B cell (primary cell): ENCODE data around the gene DIP2A. TPM values are rescaled to one million over a fixed set of nuclear protein-coding genes. Genes with fewer than 3 reads are reported as not detected.

ENCODE experiments used
- polyA plus RNA-seq: library from polyadenylated mRNA; depleted of rRNA; stranded (reverse); fragments of >200 nt; gene quantifications from 2 replicates; pipeline ENCODE4 v1.2.3, GENCODE V29; 2012
- small RNA-seq: library from RNA; depleted of rRNA; stranded (forward); fragments of <200 nt; gene quantifications from one replicate; pipeline ENCODE3, GENCODE V24; 2012; ENCODE audit warnings: low replicate concordance, low read depth; ENCODE audit not compliant: insufficient read length
- total RNA-seq, 2 donors: library from RNA; stranded (reverse); fragments of 120-200 nt in 1 of 2; gene quantifications; 1 replicate in 1 of 2; 2 replicates in 1 of 2; pipeline versions ENCODE4 v1.2.3 to v1.2.4, GENCODE V29; 2013 to 2022

Gene DIP2A
- total and polyA plus RNA-seq, 2 donors (not counting 1 experiment from before 2014, with no cell fraction given), result 40.4 to 59.0 TPM

Small RNAs within 50 kb of the gene (small RNA-seq; reads per million reads assigned to genes)
- gene RNU6-396P, result not detected

Other genes with a start within 250 kb of the DIP2A start
- gene LSS, start 230.1 kb upstream of the DIP2A start, total RNA-seq, result 58.1 and 68.0 TPM in 2 replicates
- gene LSS, start 230.1 kb upstream of the DIP2A start, polyA plus RNA-seq, result 28.8 and 30.2 TPM in 2 replicates
- gene MCM3AP, start 173.3 kb upstream of the DIP2A start, total RNA-seq, result 180 and 194 TPM in 2 replicates
- 61.7 and 88.2 TPM in 2 replicates for gene MCM3AP, start 173.3 kb upstream of the DIP2A start, polyA plus RNA-seq
- gene YBEY, start 172.5 kb upstream of the DIP2A start, total RNA-seq, result 15.0 and 18.1 TPM in 2 replicates
- 16.5 and 21.6 TPM in 2 replicates for gene YBEY, start 172.5 kb upstream of the DIP2A start, polyA plus RNA-seq
- gene C21orf58, start 135.0 kb upstream of the DIP2A start, total RNA-seq, result 9.3 and 9.5 TPM in 2 replicates
- 5.0 and 6.3 TPM in 2 replicates for gene C21orf58, start 135.0 kb upstream of the DIP2A start, polyA plus RNA-seq
- 47.6 and 58.1 TPM in 2 replicates for gene PCNT, start 134.7 kb upstream of the DIP2A start, total RNA-seq
- gene PCNT, start 134.7 kb upstream of the DIP2A start, polyA plus RNA-seq, result 20.3 and 27.9 TPM in 2 replicates
- not detected in 2 replicates for gene S100B, start 146.2 kb downstream of the DIP2A start, total RNA-seq
- gene S100B, start 146.2 kb downstream of the DIP2A start, polyA plus RNA-seq, result 0.24 and 1.1 TPM in 2 replicates
- 102 and 107 TPM in 2 replicates for gene PRMT2, start 176.8 kb downstream of the DIP2A start, total RNA-seq
- 80.1 and 95.7 TPM in 2 replicates for gene PRMT2, start 176.8 kb downstream of the DIP2A start, polyA plus RNA-seq